ENCODE data around the gene HACE1. TPM values are rescaled to one million over a fixed set of nuclear protein-coding genes. Genes with fewer than 3 reads are reported as not detected.
"Not testable (repeated sequence)": the region's sequence is repeated elsewhere in the genome, so short reads cannot be mapped to it uniquely, and the experiment has no call there.

HACE1 gene
- polyA plus RNA-seq, 10 donors: 6.1 to 12.2 (median 9.0) TPM

DNA sequence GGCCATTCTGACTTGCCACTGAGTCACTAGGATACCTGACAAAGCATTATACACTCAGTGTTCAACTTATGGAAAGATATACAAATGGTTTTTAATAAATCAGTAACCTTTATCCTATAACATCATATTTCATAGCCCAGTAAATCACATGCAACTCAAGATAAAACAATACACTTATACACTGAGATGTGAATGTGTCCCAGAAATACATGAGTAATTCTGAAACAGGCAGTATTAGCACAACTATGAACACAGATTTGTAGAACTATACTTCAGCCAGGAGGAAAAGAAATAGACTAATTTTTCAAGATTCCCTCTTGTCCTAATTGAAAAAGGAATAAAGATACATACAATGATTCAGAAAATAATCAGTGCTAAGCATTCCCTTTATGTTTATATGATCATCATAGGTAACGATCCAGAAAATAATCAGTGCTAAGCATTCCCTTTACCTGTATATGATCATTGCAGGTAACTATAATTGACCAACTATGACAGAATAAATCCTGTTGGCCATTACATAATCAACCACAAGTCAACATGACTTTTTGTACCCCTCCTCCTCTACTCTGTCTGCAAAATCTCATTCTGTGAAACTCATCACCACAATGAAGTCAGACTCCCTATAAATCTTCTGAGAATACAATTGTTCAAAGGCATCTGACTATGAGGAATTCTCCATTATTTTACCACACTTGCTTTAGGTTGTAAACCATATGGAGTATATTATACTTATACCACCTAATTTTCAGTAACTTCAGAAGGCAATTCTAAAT is 30.3 kb downstream of the HACE1 start:
- no peak for DNase-seq

GRCh38 chr6:104828478-104828877 is 31.2 kb downstream of the HACE1 start:
- DNase-seq: no peak

DNA sequence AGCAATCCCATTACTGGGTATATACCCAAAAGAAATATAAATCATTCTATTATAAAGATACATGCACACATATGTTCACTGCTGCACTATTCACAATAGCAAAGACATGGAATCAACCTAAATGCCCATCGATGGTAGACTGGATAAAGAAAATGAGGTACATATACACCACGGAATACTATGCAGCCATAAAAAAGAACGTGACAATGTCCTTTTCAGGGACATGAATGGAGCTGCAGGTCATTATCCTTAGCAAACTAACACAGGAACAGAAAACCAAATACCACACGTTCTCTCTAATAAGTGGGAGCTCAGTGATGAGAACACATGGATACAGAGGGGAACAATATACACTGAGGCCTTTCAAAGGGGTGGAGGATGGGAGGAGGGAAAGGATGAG is 38.9 kb downstream of the HACE1 start:
- DNase-seq: not testable (repeated sequence)

GRCh38 chr6:104816125-104816524 is 43.6 kb downstream of the HACE1 start:
- no peak for DNase-seq

DNA sequence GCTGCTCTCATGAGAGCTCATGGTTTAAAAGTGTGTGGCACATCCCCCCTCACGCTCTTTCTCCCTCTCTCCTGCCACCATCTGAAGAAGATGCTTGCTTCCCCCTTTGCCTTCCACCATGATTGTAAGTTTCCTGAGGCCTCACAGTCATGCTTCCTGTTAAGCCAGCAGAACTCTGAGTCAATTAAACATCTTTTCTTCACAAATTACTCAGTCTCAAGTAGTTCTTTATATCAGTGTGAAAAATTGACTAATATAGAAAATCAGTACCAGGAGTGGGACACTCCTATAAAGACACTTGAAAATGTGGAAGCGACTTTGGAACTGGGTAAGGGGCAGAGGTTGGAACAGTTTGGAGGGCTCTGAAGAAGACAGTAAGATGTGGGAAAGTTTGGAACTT is 45.0 kb downstream of the HACE1 start:
- DNase-seq: no peak

DNA sequence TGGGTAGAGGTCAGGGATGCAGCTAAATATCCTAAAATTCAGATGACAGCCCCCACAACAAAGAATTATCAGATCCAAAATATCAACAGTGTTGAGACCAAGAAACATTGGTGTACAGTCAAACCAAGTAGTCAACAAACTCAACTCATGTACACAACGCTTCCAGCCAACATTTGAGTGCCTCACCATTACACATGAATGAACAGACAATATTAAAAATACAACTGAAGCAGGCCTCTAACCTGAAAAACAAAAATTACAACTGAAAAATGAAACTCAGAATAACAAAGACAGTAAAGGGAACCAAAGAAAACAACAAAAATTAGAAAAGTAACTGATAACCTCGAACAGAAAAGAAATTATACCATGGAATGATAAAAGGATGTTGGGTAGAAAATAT is 46.2 kb downstream of the HACE1 start:
- DNase-seq: no peak

DNA sequence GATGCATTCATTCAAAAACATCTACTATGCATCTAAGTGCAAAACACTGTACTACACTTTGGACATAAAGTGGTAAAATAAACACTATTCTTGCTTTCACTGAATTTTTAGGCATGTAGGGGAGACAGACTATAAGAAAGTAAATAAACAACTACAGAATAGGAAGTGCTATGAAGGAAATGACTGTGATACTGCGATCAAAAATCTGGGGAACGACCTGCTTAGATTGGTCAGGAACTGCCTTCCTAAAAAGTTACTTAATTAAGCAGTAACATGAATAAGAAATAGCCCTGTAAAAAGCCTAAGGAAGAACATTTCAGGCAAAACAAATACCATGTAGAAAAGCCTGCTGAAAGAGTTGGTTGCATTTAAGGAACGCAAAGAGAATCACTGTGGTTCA is 50.6 kb downstream of the HACE1 start:
- no peak for DNase-seq

GRCh38 chr6:104805335-104805734 is 54.4 kb downstream of the HACE1 start:
- not testable (repeated sequence) for DNase-seq

GRCh38 chr6:104799134-104799657 is 60.5 kb downstream of the HACE1 start:
- DNase-seq: no peak

GRCh38 chr6:104796031-104796785 is 63.5 kb downstream of the HACE1 start:
- no peak for DNase-seq

DNA sequence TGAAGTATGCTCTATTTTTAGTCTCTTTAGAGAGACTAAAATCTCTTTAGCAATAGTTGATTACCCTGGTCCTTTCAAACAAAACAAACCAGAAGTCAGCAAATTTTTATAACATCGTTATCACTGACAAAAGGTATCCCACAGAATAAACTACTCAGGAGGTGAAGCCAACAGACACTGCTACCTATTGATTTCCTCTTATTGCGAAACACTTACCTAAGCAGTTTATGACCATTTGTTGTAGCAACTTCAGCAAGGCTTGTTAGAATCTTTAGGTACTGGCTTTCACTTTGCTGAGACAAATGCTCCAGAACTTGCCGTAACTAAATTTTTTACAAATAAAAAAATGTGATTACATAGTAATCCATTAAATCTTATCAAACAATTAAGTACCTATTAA is 64.4 kb downstream of the HACE1 start:
- DNase-seq: no peak

- DNase-seq: peak; percentile 6 to 34 (median 9)
Observed at GRCh38 chr6:104789770-104790190, 69.9 kb downstream of the HACE1 start.

DNA sequence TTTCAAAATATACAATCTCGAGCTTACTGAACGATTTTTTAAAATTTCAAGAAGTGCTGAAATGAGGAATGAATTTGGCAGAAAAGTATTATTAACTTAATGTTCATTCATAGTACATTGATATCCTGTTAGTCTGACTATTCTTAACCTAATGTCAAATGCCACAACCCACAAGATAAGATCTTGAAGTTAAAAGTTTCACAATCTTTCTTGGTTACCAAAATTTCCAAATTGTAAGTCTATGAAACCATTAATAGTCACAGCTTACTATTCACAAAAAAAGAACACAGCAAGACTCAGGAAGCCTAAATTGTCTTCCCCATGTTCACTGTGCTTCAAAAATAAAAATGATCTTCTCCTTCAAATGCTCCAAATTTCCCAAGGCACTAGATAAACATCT is 71.3 kb downstream of the HACE1 start:
- no peak for DNase-seq

- no peak for DNase-seq
Observed at GRCh38 chr6:104787305-104787704, 72.4 kb downstream of the HACE1 start.

- DNase-seq: peak in 1 of 3 donors; percentile 19
Observed at GRCh38 chr6:104784884-104785283, 74.8 kb downstream of the HACE1 start.

GRCh38 chr6:104771258-104771832 is 88.4 kb downstream of the HACE1 start:
- peak; percentile 13 to 41 (median 15) for DNase-seq

DNA sequence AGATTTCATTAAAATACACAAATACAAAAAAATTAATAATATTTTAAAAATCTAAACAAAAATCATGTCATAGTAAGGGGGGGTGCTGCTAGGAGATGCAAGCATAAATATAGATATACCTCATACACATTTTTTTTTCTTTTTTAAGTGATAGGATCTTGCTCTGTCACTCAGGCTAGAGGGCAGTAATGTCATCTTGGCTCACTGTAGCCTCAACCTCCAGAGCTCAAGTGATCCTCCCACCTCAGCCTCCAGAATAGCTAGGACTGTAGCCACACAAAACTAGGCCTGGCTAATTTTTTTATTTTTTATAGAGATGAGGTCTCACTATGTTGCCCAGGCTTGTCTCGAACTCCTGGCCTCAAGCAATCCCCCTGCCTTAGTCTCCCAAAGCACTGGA is 90.8 kb downstream of the HACE1 start:
- no peak for DNase-seq

- no peak for DNase-seq
Observed at GRCh38 chr6:104766595-104766994, 93.1 kb downstream of the HACE1 start.

GRCh38 chr6:104754788-104755409 is 104.8 kb downstream of the HACE1 start:
- no peak for DNase-seq

DNA sequence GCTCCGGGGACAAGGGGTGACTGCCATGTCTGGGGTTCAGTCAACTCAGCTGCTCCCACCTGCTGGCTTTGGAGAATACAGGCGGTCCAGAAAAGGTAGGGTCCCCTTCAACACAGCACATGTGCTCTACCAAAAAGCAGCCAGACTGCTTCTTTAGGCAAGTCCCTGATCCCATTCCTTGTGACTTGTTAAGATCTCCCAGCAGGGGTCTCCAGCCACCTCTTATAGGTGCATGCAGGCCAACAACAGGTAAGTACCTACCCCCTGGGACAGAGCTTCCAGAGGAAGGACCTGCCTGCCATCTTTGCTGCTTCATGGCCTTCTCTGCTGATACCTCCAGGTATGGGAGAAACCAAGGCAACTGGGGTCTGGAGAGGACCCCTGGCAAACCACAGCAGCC is 106.5 kb downstream of the HACE1 start:
- no peak for DNase-seq

GRCh38 chr6:104750449-104750848 is 109.3 kb downstream of the HACE1 start:
- DNase-seq: no peak

GRCh38 chr6:104739124-104739523 is 120.6 kb downstream of the HACE1 start:
- DNase-seq: not testable (repeated sequence)

Data from muscle of back (tissue), 11 donors.